Muscle of back (tissue), 11 donors: ENCODE data around the gene UPK1B. TPM values are rescaled to one million over a fixed set of nuclear protein-coding genes. Genes with fewer than 3 reads are reported as not detected.

Experiments
- DNase-seq, 3 donors: peaks; one replicate each; pipeline versions ENCODE4 v3.0.0 to v3.0.0-alpha.2; 2013
- polyA plus RNA-seq, 10 donors: library from polyadenylated mRNA; unstranded; fragments of 120-200 nt; gene quantifications; one replicate each; pipeline ENCODE4 v1.2.1, GENCODE V29; 2013; ENCODE audit not compliant: insufficient read length in 10 of 10

Gene UPK1B
- polyA plus RNA-seq, 10 donors, result 0.08 to 3.6 (median 0.13) TPM; not detected in 4

- peak in 2 of 3 donors; percentile 30 to 43 for DNase-seq
Observed at GRCh38 chr3:119245778-119246177, 72.4 kb downstream of the UPK1B start.

Other genes with a start within 250 kb of the UPK1B start
- gene IGSF11, start 138.8 kb upstream of the UPK1B start, polyA plus RNA-seq, result 1 to 10 TPM in 9 of 10 donors, under 1 TPM in 1; 0.98 to 6.2 (median 3.0) TPM
- gene TEX55, start 27.4 kb upstream of the UPK1B start, polyA plus RNA-seq, result not detected
- gene B4GALT4, start 67.3 kb downstream of the UPK1B start, polyA plus RNA-seq, result 10 to 100 TPM; 10.1 to 17.1 (median 11.9) TPM
- gene ARHGAP31, start 120.8 kb downstream of the UPK1B start, polyA plus RNA-seq, result 10 to 100 TPM; 10.3 to 21.1 (median 12.8) TPM